LoVo (cell line): ENCODE results near the gene TIMM10B.
A peak's percentile ranks its signal among the peaks of the same experiment; 100 is the strongest.

Source experiments
- DNase-seq: peaks from one replicate; pipeline ENCODE4 v3.0.0-alpha.2; 2016; ENCODE audit warnings: low spot score

TIMM10B gene, protein sequence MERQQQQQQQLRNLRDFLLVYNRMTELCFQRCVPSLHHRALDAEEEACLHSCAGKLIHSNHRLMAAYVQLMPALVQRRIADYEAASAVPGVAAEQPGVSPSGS

DNA sequence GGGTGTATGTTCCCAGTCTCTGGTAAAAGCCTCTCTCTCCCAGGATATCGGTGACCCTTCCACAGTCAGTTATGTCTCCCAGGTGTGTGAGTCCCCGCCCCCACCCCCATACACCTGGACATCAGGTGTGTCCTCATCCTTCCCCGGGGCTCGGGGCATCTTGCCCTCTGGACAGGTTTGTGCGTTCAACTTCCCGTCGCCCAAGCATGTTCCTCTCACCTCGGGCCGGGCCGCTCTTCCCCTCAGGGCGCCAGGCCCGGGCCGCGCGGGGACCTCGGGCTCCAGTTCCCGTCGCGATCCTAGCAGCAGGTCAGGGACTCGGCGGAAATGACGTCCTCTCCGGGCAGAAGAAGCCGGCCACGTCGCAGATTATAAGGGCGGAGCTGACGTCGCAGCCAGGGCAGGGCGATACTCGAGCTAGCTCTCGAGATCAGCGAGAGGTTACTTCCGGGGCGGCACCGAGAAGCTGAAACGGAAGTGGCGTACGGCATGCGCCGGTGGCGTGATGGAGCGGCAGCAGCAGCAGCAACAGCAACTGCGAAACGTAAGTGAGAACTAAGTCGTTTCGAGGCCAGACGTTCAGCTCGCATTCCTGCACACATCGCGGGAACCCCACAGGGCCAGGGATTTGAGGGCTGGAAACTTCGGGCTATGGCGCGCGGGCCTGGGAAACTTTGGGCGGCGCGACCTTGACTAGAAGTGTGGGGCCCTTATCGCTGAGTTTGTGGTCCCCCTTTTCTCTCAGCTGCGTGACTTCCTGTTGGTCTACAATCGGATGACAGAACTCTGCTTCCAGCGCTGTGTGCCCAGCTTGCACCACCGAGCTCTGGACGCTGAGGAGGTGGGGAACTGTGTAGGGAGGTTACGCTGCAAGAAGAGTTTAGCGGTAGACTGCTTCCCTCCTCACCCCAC lies at the start of gene TIMM10B, which contains the start of gene ARFIP2:
TIMM10B (plus strand) TSS at position 490 of the 912 bp plus-strand sequence; CDS start at position 506, 16 bp downstream.
ARFIP2 (minus strand) TSS at position 320 of the 912 bp plus-strand sequence. CDS start 910 bp downstream, outside the sequence.
- DNase-seq, result peak; percentile 95

DNA sequence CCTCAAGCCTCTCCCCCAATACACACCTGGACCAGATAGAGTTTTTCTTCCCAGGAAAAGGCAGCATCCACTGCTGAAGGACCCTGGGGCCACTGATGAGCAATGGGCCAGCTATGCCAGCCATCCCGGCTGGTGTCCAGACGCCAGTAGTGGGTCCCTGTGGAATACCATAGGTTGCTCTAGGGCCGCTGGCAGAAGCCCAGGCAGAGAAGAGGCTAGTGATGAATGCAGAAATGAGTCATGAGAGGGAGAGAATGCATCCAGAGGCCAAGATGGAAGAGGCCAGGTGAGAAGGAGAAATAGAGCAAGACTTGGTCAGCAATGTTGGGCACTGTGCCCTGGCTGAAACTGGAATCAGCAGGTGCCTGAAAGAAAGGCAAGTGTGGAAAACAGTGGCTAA lies 49.4 kb upstream of the TIMM10B start:
- DNase-seq, result peak; percentile 53

DNA sequence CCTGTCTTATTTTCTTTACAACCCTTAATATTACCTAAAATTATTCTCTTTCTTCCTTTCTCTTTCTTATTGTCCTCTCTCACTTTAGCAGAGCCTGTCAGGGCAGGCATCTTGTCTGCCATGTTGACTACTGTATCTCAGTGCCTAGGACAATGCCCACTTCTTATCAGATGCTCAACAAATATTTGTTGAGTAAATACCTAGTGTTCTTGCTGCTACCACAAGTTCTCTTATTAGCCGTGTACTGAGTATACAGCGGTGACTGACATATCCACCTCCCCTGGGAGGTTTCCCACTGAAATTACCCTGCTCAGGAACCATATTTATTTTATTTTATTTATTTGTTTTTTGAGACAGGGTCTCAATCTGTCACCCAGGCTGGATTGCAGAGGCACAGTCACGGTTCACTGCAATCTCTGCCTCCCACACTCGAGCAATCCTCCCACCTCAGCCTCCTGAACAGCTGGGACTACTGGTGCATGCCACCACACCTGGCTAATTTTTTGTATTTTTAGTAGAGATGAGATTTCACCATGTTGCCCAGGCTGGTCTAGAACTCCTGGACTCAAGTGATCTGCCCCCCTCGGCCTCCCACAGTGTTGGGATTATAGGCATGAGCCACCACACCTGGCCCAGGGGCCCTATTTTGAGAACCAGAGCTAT lies 47.2 kb upstream of the TIMM10B start:
- DNase-seq, result no peak

DNA sequence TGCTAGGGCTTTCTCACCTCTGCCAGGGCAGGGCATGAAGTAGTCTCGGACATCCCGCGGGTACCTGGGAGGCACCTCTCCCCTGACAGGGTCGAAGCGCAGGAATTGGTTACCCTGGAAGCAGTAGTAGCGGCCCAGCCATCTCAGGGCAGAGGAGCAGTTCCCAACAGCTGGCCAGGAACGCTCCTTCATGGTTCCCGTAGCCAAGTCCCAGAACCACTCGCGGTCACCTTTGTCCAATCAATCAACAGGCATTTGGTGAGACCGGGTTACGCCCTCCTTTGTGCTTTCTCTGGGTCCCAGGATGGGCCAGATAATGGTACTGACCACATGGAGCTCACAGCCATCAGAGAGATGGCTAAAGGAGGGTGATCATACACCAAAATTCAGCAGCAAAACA lies 43.9 kb upstream of the TIMM10B start:
- no peak for DNase-seq

DNA sequence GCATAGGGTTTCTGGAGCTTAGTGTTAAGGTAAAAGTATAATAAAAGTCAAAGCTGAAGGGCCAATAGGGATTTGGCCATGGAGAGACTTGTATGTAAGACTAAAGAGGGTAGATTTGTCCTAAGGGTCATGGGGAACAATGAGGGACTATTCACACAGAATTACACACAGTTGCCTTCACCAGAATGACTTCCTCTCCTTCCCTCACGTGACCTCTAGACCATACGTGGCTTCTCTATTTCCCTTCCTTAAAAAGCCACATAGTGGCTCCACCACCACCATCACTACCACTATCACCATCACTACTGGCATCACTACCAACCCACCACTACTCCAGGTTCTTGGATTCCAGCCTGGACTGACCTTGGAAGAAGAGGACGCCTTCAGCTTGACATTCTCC lies 43.3 kb upstream of the TIMM10B start:
- DNase-seq, result no peak

DNA sequence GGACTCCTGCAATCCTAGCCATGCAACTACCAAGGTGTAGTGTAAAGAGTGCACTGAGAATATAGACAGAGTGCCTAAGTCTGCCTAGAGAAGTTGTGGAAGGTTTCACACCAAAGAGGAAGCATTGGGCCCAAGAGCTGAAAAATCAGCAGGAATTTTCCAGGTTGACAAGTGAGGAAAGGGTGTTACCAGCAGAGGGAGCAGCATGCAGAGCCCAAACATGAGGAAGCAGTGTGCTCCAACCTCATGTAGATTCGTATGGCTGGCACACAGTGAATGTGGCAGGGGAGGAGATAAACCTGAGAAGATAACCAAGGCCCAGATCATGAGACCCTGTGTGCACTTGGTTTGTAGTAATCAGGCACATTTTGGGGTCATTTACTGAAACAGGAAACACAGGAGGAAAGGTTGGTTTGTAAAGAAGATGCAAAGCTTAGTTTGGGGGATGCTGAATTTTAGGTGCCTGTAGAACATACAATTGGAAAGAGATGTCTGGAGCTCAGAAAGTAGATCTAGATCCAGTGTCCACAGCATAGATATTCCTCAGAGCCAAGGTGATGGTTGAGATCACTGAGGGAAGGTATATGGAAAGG lies 42.2 kb upstream of the TIMM10B start:
- peak; percentile 13 for DNase-seq

DNA sequence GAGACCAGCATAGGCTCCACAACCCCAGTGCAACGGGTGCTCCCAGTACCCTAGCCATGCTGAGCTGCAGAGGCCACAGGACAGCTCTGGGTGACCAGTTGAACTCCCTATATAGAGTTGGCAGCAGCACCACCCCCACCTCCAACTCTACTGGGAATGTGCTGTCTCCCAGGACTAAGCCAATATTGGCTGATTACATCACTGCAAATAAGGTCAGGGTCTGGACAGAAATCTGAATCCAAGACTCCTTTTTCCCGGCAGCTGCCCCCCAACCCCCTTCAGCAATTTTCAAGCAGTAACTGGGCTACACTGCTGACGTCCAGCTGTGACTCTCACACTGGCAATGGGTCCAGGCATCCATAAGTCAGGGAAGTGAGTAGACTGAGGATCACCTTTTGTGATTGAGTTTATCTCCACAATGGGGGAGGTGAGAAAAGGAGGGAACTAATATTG lies 40.4 kb upstream of the TIMM10B start, which contains the start of gene HPX:
HPX (minus strand) TSS at position 82 of the 453 bp plus-strand sequence; CDS start at position 58, 24 bp downstream.
- no peak for DNase-seq

DNA sequence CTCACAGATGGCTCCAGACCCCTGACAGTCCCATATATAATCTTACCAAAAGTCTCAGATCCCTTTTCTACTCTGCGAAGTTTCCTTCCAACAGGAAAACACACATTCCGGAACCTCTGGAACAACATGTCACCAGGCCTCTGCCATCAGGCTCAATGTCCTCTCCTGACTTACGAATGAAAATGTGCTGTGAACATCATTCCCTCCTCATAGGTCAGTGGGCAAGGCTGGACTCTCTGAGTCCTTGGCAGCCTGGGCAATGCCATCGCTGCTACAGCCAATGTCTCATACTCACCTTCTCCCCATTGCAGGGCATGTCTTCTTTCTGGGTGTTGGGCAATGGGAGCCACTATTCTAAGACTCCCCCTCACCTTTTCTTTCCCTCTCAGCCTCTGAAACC lies 38.9 kb upstream of the TIMM10B start:
- no peak for DNase-seq

DNA sequence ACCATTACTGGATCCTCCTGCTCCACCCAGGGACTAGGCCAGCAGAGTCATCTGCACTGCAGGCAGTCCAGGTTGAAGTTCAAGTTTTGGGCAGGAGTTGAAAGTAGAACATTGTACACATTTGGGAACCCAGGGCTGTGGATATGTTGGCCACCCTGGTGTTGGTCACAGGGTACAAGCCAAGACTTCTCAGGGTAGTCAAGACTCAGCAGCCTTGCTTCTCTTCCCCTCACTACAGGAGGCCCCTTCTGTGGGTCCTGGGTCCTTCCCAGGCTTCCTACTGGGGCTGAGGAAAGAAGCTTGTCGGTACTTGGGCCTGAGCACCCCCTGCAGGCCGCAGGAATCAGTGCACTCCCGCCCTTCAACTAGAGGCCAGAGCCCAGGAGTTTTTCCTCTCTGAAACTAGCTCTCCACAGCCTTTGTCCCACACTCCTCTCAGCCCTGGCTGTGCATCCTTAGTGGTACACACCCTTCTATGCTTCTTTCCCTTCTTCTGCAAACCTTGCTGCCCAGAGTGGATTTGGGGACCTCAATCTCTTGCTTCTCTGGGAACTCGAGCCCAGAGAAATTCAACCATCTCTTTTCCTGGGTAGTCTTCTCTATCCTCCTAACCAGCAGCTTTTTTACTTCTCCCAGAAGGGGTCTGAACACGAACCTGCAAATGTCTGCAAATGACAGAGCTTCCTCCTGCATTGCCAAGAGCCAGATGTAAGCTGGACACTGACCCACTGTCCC lies 37.9 kb upstream of the TIMM10B start:
- peak; percentile 50 for DNase-seq

DNA sequence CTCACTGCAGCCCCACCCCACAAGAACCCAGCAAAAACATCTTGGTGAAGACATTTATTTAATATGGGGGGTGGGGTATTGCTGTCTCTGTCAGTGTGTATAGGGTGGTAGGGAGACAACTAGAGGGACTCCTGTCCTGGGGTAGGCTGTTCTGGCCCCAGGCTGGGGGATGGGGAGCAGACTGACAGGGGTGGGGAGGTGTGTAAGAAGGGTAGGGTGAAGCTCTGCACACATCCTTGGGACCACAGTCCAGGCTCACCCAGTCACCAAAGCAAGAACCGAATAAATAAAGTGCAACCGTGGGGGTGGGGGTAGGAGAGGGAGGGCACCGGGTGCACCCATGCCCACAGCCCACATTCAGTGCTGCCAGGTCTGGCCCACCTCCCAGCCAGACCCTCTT lies 32.7 kb upstream of the TIMM10B start:
- DNase-seq, result no peak

DNA sequence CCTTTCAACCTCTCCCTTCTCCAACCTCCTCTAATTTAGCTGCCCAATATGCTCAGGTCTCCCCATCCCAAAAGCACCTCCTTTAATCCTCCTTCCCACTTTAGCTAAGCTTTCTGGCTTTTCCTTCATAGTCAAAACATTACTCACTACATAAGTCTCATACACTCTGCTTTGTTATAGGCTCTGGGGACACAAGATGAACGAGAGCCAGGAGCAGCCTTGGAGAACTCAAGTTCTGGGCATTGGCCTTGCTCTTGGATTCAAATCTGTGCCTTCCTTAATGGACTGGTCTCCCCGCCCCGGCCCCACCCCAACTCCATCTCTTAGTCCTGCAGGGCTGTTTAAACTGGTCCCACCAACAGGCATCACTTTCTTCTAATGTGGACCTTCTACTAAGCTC lies 29.1 kb upstream of the TIMM10B start:
- no peak for DNase-seq

DNA sequence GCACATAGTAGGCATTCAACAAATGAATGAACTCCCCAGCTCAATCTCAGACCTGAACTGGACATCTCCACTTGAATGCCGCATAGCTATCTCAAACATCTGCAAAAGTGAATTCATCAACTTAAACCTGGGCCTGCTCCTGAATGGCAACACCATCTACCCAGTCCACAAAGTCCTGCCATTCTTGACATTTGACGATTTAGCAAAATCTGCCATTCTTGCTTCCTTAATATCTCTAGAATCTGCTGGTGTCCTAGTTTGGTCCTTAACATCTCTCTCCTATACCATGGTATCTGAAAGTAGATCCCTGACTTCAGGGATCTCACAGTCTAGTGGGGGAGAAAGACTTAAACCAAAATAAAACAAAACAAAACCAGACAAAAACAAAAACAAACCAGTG lies 28.1 kb upstream of the TIMM10B start:
- DNase-seq, result no peak

DNA sequence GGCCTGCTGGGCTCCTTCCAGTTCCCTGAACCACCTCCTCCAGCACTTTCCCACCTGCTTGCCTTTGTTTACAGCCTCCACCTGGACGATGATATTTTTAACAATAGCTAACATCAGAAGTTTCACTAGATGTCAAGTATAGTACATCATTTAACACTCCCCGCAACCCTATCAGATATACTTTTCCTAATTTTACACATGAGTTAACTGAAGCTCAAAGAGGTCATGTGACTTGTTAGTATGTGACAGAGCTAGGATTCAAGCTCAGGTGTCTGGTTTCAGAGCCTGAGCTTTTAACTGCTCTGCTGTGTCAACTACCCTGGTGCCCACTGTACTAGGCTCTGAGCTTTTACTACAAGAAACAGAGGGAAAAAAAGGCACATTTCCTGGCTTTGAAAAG lies 26.2 kb upstream of the TIMM10B start:
- DNase-seq, result no peak

DNA sequence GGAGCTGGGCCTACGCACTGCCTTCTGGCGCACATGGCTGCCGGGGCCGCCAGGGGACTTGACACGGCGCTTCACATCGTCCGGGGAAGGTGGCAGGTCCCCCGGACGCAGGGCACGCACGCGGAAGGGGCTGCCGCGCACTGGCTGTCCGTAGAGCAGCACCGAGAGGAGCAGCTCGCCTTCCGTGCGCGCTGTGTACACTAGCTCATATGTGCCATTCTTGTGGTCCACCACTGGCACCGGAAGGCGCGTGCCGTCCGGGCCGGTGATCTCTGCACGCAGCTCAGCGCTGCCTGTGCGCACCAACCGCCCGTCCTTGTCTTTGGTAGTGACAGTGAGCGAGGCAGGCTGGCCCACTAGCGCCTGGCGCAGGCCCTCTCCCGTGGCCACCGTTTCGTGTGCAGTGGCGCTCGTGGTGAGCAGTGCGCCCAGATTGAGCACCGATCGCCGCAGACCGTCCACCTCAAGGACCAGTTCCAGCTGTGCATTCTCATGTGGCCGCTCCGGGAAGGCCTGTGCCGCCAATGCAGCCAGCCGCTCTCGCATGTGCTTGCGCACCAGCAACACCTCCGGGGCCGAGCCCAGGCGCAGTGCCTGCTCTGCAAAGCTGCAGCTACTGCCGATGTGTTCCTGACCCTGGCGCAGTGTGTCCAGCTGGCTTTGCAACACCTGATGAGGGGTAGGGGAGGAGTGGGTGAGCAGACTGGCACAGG lies 24.8 kb upstream of the TIMM10B start:
- DNase-seq, result no peak

DNA sequence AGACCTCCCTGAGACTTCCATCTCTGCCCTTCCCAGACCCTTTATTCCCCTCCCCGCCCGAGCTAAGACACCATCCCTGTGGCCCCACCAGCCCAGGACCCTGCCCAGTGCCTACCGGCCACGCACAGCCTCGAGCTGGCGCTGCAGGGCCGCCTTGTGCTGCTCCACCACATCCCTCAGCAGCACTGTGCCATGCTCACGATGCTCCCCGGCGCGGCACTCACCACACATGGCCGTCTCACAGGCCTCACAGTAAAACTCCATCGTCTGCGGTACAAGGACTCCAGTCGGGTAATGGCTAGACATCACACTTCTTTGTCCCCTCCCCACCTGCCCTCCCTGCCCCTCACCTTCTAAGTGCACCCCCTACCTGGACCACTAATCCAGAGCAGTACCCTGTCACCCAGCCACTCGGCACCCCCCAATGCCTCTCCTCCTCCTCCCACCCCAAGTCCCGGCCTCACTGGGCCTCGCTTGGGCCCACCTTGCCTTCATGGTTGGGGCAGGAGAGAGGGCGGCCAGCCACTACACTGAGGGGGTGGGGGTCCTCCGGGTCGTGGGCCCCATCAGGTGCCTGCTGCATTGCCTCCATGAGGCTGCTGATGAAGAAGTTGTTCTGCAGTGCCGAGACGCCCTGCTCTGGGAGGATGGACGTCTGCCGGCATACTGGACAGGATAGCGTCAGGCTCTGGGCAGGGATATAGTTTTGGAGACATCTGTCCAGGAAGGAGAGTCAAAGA lies 23.6 kb upstream of the TIMM10B start:
- DNase-seq, result no peak

DNA sequence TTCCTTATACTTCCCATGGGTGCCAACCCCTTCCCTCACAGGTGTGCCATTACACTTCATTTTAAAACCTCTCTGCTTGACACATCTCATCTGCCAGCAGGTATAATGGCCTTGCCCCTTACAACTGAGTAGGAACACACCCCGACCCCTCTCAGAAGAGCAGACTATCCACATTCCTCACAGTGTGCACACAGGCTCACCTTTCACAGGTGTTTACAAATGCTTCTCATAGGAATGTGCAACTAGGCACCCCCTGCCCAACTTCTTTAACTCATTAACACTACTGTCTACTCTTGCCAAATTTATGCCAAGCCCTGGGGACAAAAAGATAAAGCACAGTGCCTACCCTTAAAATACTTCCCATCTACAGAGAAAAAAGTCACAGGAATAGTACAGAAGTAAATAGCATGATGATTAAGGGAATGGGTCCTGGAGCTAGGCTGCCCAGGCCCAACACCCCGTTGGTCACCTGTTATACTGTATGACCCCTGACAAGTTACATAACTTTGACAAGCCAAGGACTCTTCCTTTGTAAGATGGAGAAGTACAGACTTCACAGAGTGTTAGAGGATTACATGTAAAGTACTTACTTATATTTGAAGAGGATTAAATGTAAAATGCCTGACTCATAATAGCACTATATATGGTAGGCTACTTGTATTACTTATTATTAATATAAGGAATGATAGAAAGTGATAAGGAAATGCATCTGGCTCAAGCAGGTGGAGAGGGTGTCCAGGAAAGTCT lies 22.8 kb upstream of the TIMM10B start:
- no peak for DNase-seq

DNA sequence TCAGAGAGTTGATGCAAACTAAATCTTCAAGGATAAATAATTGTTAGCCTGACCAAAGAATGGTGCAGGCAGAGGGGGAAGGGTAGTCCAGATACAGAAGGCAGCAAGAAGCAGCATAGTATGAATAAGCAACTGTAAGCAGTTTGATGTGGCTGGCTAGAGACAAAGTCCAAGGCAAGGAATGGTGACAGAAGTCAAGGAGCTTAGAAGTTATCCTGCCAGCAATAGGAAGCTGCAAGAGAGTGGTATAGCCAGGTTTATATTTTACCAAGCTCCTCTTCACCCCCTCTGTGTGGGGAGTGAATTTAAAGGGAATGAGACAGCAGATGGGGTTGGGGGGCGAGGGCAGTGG lies 22.2 kb upstream of the TIMM10B start:
- DNase-seq, result no peak

DNA sequence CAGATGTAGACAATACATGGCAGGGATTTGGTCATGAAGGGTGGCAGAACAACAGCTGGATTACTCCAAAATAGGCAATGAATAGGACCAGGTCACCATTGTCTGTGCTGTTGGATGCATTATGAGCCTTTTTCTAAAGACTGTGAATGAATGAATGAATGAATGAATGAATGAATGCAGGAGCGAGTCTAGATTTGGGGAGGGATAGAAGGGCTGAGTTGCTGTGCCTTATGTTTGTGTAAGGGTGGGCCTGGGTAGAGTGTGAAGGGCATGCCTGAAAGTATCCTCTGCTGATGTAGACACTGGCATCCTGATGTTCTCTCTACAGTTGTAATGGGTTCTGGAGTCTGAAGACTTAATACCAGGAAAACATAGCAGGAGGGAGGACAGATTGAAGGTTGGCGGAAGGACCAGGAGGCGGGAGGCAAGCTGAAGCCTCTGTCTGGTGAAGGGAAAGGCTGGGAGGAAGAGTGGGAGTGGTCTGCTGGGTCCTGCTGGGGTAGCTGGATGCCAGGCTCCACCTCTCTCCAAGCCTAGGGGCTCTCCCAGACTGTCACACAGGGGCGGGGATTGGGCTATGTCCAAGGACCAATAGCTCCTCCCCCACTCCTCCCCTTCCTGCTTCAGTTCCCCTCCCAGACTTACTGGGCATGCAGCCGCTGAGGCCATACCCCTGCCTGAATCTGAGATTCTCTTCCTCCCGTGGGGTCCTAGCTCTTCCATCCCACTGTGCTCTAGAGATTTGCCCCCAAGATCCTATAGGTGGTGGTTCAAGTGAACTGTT lies 12.4 kb upstream of the TIMM10B start:
- DNase-seq, result no peak

DNA sequence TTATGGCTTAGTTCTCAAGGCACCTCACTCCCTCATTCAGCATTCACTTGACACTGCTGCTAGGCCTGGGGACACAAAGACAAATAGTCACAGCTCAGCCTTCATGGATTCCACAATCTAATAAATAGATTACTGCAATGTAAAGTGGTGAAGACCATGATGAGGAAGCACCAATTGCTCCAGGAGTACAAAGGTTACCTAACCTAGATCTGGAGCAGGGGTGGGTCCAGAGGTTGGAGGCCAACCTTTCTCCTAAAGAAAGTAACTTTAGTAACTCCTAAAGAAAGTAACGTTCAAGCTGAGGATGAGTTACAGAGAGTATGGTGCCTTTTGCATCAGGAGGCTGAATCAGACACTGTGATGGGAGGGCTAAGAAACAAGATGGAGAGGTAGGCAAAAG lies 11.7 kb upstream of the TIMM10B start:
- no peak for DNase-seq
